NB4 (cell line): ENCODE results near the gene CCDC51.

Experiments used
- CTCF ChIP-seq: IDR thresholded peaks from one replicate; pipeline ENCODE4 v1.5.1; 2012; ENCODE audit warnings: low read depth, low read length
- MAX ChIP-seq: IDR thresholded peaks from 2 replicates; pipeline ENCODE4 v1.6.1; 2011; ENCODE audit warnings: low read depth, low read length
- POLR2A ChIP-seq: IDR thresholded peaks from 2 replicates; pipeline ENCODE4 v1.6.1; 2011; ENCODE audit warnings: mild to moderate bottlenecking; ENCODE audit not compliant: insufficient read length; ENCODE audit errors: extremely low read depth

- TF ChIP-seq MAX (no peak), CTCF (no peak), POLR2A (no peak)
These were observed 24.8 kb upstream of the CCDC51 start for GRCh38 chr3:48464713-48465221.
